Smooth muscle cell (in vitro differentiated cells): Measurements from ENCODE around the gene TMEM164. TPM values are rescaled to one million over a fixed set of nuclear protein-coding genes. Genes with fewer than 3 reads are reported as not detected.

Experiments
- DNase-seq: peaks from one replicate; lab custom pipeline; 2025; ENCODE audit not compliant: unreplicated experiment; lab: John Stamatoyannopoulos, UW
- H2AFZ ChIP-seq: fragments of 200-600 bp; sonication (generic); 2 replicates; pipeline ENCODE4 v1.6.0; 2016; ENCODE audit warnings: antibody characterized with exemption, low read depth, mild to moderate bottlenecking
- H3F3A ChIP-seq: fragments of 200-600 bp; sonication (generic); 2 replicates; pipeline ENCODE4 v1.6.0; 2017; ENCODE audit warnings: antibody characterized with exemption, low read depth
- H3K27ac ChIP-seq: fragments of 200-600 bp; sonication (generic); 2 replicates; pipeline ENCODE4 v1.5.1; 2016; ENCODE audit warnings: low read depth, mild to moderate bottlenecking
- H3K27me3 ChIP-seq: fragments of 200-600 bp; sonication (generic); 2 replicates; pipeline ENCODE4 v1.6.1; 2016; ENCODE audit warnings: low read depth, mild to moderate bottlenecking
- H3K36me3 ChIP-seq: fragments of 200-600 bp; sonication (generic); 2 replicates; pipeline ENCODE4 v1.5.1; 2016; ENCODE audit warnings: low read depth
- H3K4me1 ChIP-seq: fragments of 200-600 bp; sonication (generic); 2 replicates; pipeline ENCODE4 v1.5.1; 2016; ENCODE audit warnings: low read depth
- H3K4me2 ChIP-seq: fragments of 200-600 bp; sonication (generic); 2 replicates; pipeline ENCODE4 v1.6.0; 2016; ENCODE audit warnings: mild to moderate bottlenecking
- H3K4me3 ChIP-seq: fragments of 200-600 bp; sonication (generic); 2 replicates; pipeline ENCODE4 v1.5.1; 2016; ENCODE audit warnings: mild to moderate bottlenecking
- H3K79me2 ChIP-seq: fragments of 200-600 bp; sonication (generic); 2 replicates; pipeline ENCODE4 v1.6.0; 2016; ENCODE audit warnings: low read depth, mild to moderate bottlenecking
- H3K9ac ChIP-seq: fragments of 200-600 bp; sonication (generic); 2 replicates; pipeline ENCODE4 v1.6.0; 2016; ENCODE audit warnings: low read depth
- H3K9me3 ChIP-seq: fragments of 200-600 bp; sonication (generic); replicated peaks from 2 replicates; pipeline ENCODE4 v1.5.1; 2016; ENCODE audit warnings: low read depth
- H4K20me1 ChIP-seq: fragments of 200-600 bp; sonication (generic); 2 replicates; pipeline ENCODE4 v1.6.0; 2016; ENCODE audit warnings: low read depth
- WGBS: methylation state at CpG from one replicate; pipeline ENCODE4 v1.1.7; 2016; ENCODE audit warnings: low lambda C conversion rate; 5-methylcytosine and 5-hydroxymethylcytosine counted together
- polyA plus RNA-seq: library from polyadenylated mRNA; unstranded; fragments of >200 nt; fragmentation: Nextera tagmentation; extraction: Ambion mirVana; gene quantifications from 2 replicates; pipeline ENCODE4 v1.2.1, GENCODE V29; 2016
- total RNA-seq: library from RNA; depleted of rRNA; stranded (reverse); fragments of >200 nt; gene quantifications from 2 replicates; pipeline ENCODE4 v1.2.3, GENCODE V29; 2014
- TF ChIP-seq, protein P1 (sequence below): fragments of 200-600 bp; sonication (generic); IDR thresholded peaks from 2 replicates; pipeline ENCODE4 v1.5.1; 2017; ENCODE audit warnings: borderline replicate concordance, mild to moderate bottlenecking, antibody characterized with exemption; ENCODE audit not compliant: insufficient read depth, poor library complexity, severe bottlenecking

TMEM164 gene
- total and polyA plus RNA-seq, 2 experiments from 2014 or later = 1.5 to 8.9 TPM

DNA sequence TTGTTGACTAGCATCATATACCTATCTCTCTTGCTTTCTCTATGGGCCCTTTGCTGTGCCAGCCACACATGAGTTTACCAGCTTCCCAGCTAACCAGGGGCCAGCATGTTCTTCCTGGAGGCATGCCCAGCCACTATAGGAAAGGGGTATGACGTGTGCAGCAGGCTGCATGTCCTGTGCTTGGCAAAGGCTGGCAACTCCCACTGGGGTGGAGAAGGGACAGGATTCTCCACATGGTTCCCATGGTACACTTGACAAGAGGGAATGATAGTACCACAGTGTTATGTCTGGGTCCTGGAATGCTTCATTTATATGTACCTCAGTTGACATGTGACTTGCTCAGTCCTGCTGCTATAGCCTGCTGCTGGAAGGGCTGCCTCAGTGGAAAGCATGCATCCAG, 78.8 kb downstream of the TMEM164 start:
- Histone ChIP-seq H3K9me3 (no peaks in the 10 kb centered on the region), H3K27me3 (no peaks in the 10 kb centered on the region), H3K79me2 (no peaks in the 10 kb centered on the region), H4K20me1 (no peaks in the 10 kb centered on the region), H3K4me1 (no peaks in the 10 kb centered on the region), H3K36me3 (no peaks in the 10 kb centered on the region), H3K9ac (no peak overlapping the region), H3F3A (no peaks in the 10 kb centered on the region), H3K27ac (no peak overlapping the region), H2AFZ (no peak overlapping the region), H3K4me3 (no peak overlapping the region), H3K4me2 (no peak overlapping the region)
- WGBS = 62% methylated on average over 1 of the region's 1 CpG
- TF ChIP-seq, protein P1, sequence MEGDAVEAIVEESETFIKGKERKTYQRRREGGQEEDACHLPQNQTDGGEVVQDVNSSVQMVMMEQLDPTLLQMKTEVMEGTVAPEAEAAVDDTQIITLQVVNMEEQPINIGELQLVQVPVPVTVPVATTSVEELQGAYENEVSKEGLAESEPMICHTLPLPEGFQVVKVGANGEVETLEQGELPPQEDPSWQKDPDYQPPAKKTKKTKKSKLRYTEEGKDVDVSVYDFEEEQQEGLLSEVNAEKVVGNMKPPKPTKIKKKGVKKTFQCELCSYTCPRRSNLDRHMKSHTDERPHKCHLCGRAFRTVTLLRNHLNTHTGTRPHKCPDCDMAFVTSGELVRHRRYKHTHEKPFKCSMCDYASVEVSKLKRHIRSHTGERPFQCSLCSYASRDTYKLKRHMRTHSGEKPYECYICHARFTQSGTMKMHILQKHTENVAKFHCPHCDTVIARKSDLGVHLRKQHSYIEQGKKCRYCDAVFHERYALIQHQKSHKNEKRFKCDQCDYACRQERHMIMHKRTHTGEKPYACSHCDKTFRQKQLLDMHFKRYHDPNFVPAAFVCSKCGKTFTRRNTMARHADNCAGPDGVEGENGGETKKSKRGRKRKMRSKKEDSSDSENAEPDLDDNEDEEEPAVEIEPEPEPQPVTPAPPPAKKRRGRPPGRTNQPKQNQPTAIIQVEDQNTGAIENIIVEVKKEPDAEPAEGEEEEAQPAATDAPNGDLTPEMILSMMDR = no peak
- DNase-seq = no peak

DNA sequence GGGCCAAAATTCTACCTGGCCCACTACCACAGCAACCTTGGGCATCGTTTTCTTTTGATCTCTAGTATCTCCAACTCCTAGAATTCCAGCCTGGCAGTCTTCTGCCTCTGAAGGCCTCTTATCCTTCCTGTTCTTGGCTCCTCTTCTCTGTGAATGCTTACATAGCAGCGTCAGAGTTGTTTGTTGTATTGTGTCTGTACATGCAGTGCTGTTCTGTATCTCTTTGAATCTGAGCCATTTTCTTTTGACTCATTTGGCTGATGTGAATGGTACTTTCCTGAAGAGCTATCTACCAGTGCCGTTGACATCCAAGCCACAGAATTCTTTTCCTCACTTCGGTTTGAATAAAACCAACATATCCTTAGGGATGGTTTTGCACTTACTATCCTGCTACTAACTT, 79.2 kb downstream of the TMEM164 start:
- no peaks in the 10 kb centered on the region for H3K27me3 ChIP-seq
- no peak overlapping the region for H3K27ac ChIP-seq
- no peaks in the 10 kb centered on the region for H4K20me1 ChIP-seq
- H3K36me3 ChIP-seq = no peaks in the 10 kb centered on the region
- 55% methylated on average over 4 of the region's 4 CpGs for WGBS
- no peaks in the 10 kb centered on the region for H3K9me3 ChIP-seq
- H3K4me3 ChIP-seq = no peak overlapping the region
- no peak for DNase-seq
- H3K9ac ChIP-seq = no peak overlapping the region
- no peaks in the 10 kb centered on the region for H3F3A ChIP-seq
- no peak overlapping the region for H3K4me2 ChIP-seq
- no peaks in the 10 kb centered on the region for H3K79me2 ChIP-seq
- no peaks in the 10 kb centered on the region for H3K4me1 ChIP-seq
- no peak overlapping the region for H2AFZ ChIP-seq
- TF ChIP-seq, protein P1 = no peak

DNA sequence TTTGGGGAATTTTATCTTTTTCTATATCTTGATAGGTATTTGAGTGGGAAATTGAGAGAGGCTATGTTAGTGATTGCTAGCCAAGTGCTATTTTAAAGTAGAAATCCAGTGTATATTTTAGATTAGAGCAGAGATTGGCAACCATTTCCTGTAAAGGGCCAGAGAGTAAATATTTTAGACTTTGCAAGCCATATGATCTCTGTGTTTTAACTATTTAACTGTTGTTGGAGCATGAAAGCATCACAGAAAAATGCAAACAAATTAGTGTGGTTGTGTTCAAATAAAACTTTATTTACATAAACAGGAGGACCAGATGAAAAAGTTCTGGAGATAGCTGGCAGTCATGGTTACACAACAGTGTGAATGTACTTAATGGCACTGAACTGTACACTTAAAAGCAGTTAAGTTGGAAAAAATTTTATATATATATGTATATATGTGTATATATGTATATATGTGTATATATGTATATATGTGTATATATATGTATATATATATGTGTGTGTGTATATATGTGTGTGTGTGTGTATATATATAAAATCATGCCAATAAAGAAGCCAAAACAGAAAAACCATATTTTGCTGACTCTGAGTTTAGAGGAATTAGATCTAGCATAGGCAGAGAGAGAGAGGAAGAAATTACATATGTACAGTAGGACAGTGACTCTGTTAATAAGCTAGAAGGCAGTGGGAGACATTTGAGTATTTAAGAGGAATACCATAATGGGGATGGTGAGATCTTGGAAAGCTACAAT, 83.4 kb downstream of the TMEM164 start:
- TF ChIP-seq, protein P1 = no peak
- Histone ChIP-seq H2AFZ (no peak overlapping the region), H3K79me2 (no peaks in the 10 kb centered on the region), H4K20me1 (no peaks in the 10 kb centered on the region), H3K9me3 (no peaks in the 10 kb centered on the region), H3K27ac (peak overlapping the region; percentile 98), H3F3A (peaks cover 3% of the 10 kb centered on the region), H3K4me1 (no peaks in the 10 kb centered on the region), H3K4me3 (no peak overlapping the region), H3K4me2 (peak overlapping the region; percentile 31), H3K27me3 (no peaks in the 10 kb centered on the region), H3K9ac (peak overlapping the region; percentile 40), H3K36me3 (no peaks in the 10 kb centered on the region)
- no peak for DNase-seq

DNA sequence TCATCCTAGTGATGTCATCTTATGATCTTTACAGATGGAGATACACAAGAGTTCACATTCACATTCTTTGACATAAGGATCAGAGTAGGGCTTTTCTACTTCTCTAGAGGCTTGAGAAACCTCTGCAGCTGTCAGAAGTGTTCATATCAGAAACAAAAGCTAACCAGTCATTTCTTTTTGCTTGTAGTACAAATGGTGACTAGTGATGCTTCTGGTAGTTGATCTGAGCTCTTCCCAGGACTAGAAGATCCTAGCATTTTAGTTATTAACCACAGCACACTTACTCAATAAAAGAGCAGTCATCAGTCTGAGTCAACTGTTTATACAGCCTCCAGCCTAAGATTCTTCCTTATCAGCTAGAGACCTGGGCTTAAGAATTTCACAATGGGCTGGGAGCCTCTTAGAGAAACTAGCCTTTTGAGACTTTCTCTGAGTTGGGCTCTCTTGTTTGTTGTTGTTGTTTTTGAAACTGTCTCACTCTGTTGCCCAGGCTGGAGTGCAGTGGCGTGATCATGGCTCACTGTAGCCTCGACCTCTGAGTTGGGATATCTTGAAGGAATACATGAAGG, 84.1 kb downstream of the TMEM164 start:
- no peaks in the 10 kb centered on the region for H4K20me1 ChIP-seq
- H2AFZ ChIP-seq = no peak overlapping the region
- no peaks in the 10 kb centered on the region for H3K4me1 ChIP-seq
- no peaks in the 10 kb centered on the region for H3K79me2 ChIP-seq
- TF ChIP-seq, protein P1 = no peak
- H3K9me3 ChIP-seq = no peaks in the 10 kb centered on the region
- H3K9ac ChIP-seq = peak overlapping the region; percentile 86
- no peaks in the 10 kb centered on the region for H3K36me3 ChIP-seq
- peak overlapping the region; percentile 98 for H3K27ac ChIP-seq
- no peak for DNase-seq
- H3K4me3 ChIP-seq = no peak overlapping the region
- peaks cover 3% of the 10 kb centered on the region for H3F3A ChIP-seq
- H3K27me3 ChIP-seq = no peaks in the 10 kb centered on the region
- H3K4me2 ChIP-seq = peak overlapping the region; percentile 68
- 32% methylated on average over 2 of the region's 2 CpGs for WGBS
